ENCODE measurements around the gene CHD1L. TPM values are rescaled to one million over a fixed set of nuclear protein-coding genes. Genes with fewer than 3 reads are reported as not detected.
"Not testable (repeated sequence)": the region's sequence is repeated elsewhere in the genome, so short reads cannot be mapped to it uniquely, and the experiment has no call there.

The CHD1L gene
- total and polyA plus RNA-seq, 2 donors: 32.5 to 40.2 TPM

DNA sequence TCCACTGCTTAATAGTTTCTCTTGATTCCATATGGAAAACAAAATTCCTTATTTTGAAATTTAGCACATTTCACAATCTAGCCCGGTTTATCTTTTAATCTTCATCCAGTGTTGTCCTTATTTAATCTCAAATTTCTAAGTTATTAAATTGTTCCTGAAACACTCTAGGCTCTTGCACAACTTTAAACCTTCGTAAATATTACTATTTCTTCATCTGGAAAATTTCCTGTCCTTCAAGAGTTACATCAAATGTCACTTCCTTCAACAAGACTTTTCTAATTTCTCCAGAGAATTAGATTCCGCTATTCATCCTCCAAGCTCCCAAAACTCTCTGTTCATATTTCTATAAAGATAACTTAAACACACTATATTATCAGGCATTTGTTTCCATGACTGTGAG lies 23.9 kb upstream of the CHD1L start:
- H3K36me3 ChIP-seq (ENCODE audit: control insufficient read depth in 2 of 2, insufficient read depth in 2 of 2, low read length in 1 of 2): no peaks in the 10 kb centered on the region
- no peaks in the 10 kb centered on the region for H3K27me3 ChIP-seq (ENCODE audit: control insufficient read depth in 2 of 2, insufficient read depth in 1 of 2, low read length in 1 of 2)
- DNase-seq (ENCODE audit: low read depth in 6 of 9, low spot score in 9 of 9): no peak
- H3K4me1 ChIP-seq (ENCODE audit: control insufficient read depth in 2 of 2, insufficient read depth in 2 of 2, low read length in 2 of 2): no peaks in the 10 kb centered on the region
- WGBS: 64% methylated on average over 3 of the region's 3 CpGs
- H3K4me3 ChIP-seq (ENCODE audit: low read length in 2 of 2): no peak overlapping the region
- no peak overlapping the region for H3K27ac ChIP-seq (ENCODE audit: low read depth in 1 of 2, low read length in 1 of 2)
- no peaks in the 10 kb centered on the region for H3K9me3 ChIP-seq (ENCODE audit: control insufficient read depth in 2 of 2, insufficient read depth in 1 of 2, low read length in 1 of 2)

DNA sequence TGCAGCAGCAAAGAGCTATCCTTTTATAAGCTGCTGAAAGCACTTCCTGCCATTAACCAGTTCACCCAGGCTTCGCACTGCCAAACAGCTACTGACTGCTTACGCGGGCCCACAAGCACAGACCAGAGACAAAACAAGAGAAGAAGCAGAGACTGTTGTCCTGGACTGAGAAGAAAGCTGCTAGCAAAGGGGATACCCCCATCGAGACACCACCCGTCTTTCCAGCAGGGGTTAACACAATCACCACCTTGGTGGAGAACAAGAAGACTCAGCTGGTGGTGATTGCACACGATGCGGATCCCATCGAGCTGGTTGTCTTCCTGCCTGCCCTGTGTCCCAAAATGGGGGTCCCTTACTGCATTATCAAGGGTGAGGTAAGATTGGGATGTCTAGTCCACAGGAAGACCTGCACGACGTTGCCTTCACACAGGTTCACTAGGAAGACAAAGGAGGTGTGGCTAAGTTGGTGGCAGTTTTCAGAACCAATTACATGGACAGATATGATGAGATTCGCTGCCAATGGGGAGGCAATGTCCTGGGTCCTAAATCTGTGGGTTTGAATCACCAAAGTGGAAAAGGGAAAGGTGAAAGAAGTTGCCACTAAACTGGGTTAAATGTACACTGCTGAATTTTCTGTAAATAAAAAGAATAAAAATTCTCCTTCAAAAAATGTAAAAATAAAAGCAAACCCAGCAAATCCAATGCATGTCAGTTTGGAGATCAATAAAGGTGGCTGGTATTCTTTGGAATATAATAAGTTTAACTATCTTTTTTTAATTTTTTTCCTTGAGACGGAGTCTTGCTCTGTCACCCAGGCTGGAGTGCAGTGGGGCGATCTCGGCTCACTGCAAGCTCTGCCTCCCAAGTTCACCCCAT lies 18.5 kb upstream of the CHD1L start:
- WGBS: 91% methylated on average over 14 of the region's 14 CpGs
- Histone ChIP-seq H3K27me3 (ENCODE audit: control insufficient read depth in 2 of 2, insufficient read depth in 1 of 2, low read length in 1 of 2) (no peaks in the 10 kb centered on the region), H3K4me1 (ENCODE audit: control insufficient read depth in 2 of 2, insufficient read depth in 2 of 2, low read length in 2 of 2) (peaks cover 0 to 8% of the 10 kb centered on the region in 2 donors), H3K36me3 (ENCODE audit: control insufficient read depth in 2 of 2, insufficient read depth in 2 of 2, low read length in 1 of 2) (no peaks in the 10 kb centered on the region), H3K9me3 (ENCODE audit: control insufficient read depth in 2 of 2, insufficient read depth in 1 of 2, low read length in 1 of 2) (no peaks in the 10 kb centered on the region), H3K4me3 (ENCODE audit: low read length in 2 of 2) (no peak overlapping the region), H3K27ac (ENCODE audit: low read depth in 1 of 2, low read length in 1 of 2) (no peak overlapping the region)
- DNase-seq (ENCODE audit: low read depth in 6 of 9, low spot score in 9 of 9): no peak

DNA sequence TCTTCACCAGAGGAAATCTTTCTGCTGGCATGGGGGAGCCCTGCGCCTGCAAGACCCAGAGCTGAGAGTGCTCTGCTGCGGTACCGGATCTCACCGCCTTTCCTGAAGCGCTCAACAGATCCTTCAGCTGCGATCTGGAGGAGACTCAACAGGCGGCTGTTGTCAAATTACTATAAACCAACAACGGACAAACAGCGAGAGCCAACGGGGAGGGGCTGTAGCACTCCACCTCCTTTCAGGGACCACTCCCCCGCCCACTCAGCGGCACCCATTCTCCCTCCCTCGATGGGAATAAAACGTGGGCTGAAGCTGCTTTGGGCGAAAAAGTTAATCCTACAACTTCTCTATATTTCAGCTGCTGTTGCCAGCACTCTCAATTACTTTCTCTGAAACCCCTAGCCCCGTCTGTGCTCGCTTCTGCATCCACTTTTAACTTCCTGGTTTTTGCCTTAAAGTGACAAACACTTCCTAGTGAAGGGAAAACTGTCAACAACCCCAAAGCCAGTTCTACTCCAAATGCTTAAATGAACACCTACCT lies 17.2 kb upstream of the CHD1L start, which contains the start of gene FMO5:
Gene FMO5, minus strand, starts transcription at position 147 of the 538 bp plus-strand sequence. CDS start 310 bp downstream, outside the sequence.
- no peaks in the 10 kb centered on the region for H3K36me3 ChIP-seq (ENCODE audit: control insufficient read depth in 2 of 2, insufficient read depth in 2 of 2, low read length in 1 of 2)
- peak within 1 kb of the TSS; percentile 51 to 84 for H3K27ac ChIP-seq (ENCODE audit: low read depth in 1 of 2, low read length in 1 of 2)
- no peaks in the 10 kb centered on the region for H3K27me3 ChIP-seq (ENCODE audit: control insufficient read depth in 2 of 2, insufficient read depth in 1 of 2, low read length in 1 of 2)
- DNase-seq (ENCODE audit: low read depth in 6 of 9, low spot score in 9 of 9): peak in 7 of 9 donors; percentile 19 to 69 (median 40)
- whole genome bisulfite sequencing: under 1% methylated on average over 17 of the region's 17 CpGs
- peaks cover 0 to 8% of the 10 kb centered on the region in 2 donors for H3K4me1 ChIP-seq (ENCODE audit: control insufficient read depth in 2 of 2, insufficient read depth in 2 of 2, low read length in 2 of 2)
- peak within 1 kb of the TSS; percentile 68 to 78 for H3K4me3 ChIP-seq (ENCODE audit: low read length in 2 of 2)
- no peaks in the 10 kb centered on the region for H3K9me3 ChIP-seq (ENCODE audit: control insufficient read depth in 2 of 2, insufficient read depth in 1 of 2, low read length in 1 of 2)

DNA sequence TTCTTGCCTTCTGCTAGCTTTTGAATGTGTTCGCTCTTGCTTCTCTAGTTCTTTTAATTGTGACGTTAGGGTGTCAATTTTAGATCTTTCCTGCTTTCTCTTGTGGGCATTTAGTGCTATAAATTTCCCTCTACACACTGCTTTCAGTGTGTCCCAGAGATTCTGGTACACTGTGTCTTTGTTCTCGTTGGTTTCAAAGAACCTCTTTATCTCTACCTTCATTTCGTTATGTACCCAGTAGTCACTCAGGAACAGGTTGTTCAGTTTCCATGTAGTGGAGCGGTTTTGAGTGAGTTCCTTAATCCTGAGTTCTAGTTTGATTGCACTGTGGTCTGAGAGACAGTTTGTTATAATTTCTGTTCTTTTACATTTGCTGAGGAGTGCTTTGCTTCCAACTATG lies 11.5 kb upstream of the CHD1L start:
- WGBS: 96% methylated on average over 5 of the region's 5 CpGs
- H3K9me3 ChIP-seq (ENCODE audit: control insufficient read depth in 2 of 2, insufficient read depth in 1 of 2, low read length in 1 of 2); H3K27ac ChIP-seq (ENCODE audit: low read depth in 1 of 2, low read length in 1 of 2); DNase-seq (ENCODE audit: low read depth in 6 of 9, low spot score in 9 of 9); H3K36me3 ChIP-seq (ENCODE audit: control insufficient read depth in 2 of 2, insufficient read depth in 2 of 2, low read length in 1 of 2); H3K4me1 ChIP-seq (ENCODE audit: control insufficient read depth in 2 of 2, insufficient read depth in 2 of 2, low read length in 2 of 2); H3K4me3 ChIP-seq (ENCODE audit: low read length in 2 of 2); H3K27me3 ChIP-seq (ENCODE audit: control insufficient read depth in 2 of 2, insufficient read depth in 1 of 2, low read length in 1 of 2): not testable (repeated sequence)

DNA sequence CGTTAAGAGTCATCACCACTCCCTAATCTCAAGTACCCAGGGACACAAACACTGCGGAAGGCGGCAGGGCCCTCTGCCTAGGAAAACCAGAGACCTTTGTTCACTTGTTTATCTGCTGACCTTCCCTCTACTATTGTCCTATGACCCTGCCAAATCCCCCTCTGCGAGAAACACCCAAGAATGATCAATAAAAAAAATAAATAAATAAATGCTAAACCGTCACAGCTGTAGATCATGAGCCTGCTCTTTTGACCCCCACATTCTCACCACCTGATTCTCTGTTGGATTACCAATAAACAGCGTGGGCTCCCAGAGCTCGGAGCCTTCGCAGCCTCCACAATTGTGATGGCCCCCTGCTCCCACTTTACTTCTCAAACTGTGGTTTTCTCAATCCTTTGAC lies 8.6 kb upstream of the CHD1L start:
- not testable (repeated sequence) for DNase-seq (ENCODE audit: low read depth in 6 of 9, low spot score in 9 of 9); H3K4me3 ChIP-seq (ENCODE audit: low read length in 2 of 2); H3K36me3 ChIP-seq (ENCODE audit: control insufficient read depth in 2 of 2, insufficient read depth in 2 of 2, low read length in 1 of 2); H3K27ac ChIP-seq (ENCODE audit: low read depth in 1 of 2, low read length in 1 of 2); H3K27me3 ChIP-seq (ENCODE audit: control insufficient read depth in 2 of 2, insufficient read depth in 1 of 2, low read length in 1 of 2); H3K4me1 ChIP-seq (ENCODE audit: control insufficient read depth in 2 of 2, insufficient read depth in 2 of 2, low read length in 2 of 2)
- 98% methylated on average over 8 of the region's 8 CpGs for WGBS
- H3K9me3 ChIP-seq (ENCODE audit: control insufficient read depth in 2 of 2, insufficient read depth in 1 of 2, low read length in 1 of 2): peaks cover 2 to 18% of the 10 kb centered on the region in 2 donors

DNA sequence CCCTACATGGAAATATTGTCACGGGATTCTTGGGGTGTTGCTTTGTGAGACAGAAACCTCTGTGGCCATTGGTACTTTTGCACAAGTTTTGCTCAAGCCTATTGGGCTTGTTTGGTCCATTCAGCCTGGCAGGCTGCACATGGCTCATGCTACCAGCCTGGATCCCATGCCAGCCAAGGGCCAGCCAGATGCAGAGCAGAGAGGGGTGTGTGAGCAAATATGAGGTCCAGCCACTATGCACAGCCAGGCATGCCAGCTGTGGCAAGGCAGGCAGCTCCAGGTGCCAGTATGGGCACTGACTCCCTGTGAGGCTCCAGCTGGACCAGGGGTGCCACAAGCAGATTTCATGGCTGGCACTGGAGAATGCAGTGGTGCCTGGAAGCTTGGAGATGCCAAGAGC lies 6.7 kb upstream of the CHD1L start:
- WGBS: 95% methylated on average over 1 of the region's 1 CpG
- Histone ChIP-seq H3K27ac (ENCODE audit: low read depth in 1 of 2, low read length in 1 of 2) (no peak overlapping the region), H3K36me3 (ENCODE audit: control insufficient read depth in 2 of 2, insufficient read depth in 2 of 2, low read length in 1 of 2) (no peaks in the 10 kb centered on the region), H3K4me1 (ENCODE audit: control insufficient read depth in 2 of 2, insufficient read depth in 2 of 2, low read length in 2 of 2) (no peaks in the 10 kb centered on the region), H3K9me3 (ENCODE audit: control insufficient read depth in 2 of 2, insufficient read depth in 1 of 2, low read length in 1 of 2) (peaks cover 2 to 18% of the 10 kb centered on the region in 2 donors), H3K27me3 (ENCODE audit: control insufficient read depth in 2 of 2, insufficient read depth in 1 of 2, low read length in 1 of 2) (peaks cover 0 to 2% of the 10 kb centered on the region in 2 donors), H3K4me3 (ENCODE audit: low read length in 2 of 2) (no peak overlapping the region)
- no peak for DNase-seq (ENCODE audit: low read depth in 6 of 9, low spot score in 9 of 9)

DNA sequence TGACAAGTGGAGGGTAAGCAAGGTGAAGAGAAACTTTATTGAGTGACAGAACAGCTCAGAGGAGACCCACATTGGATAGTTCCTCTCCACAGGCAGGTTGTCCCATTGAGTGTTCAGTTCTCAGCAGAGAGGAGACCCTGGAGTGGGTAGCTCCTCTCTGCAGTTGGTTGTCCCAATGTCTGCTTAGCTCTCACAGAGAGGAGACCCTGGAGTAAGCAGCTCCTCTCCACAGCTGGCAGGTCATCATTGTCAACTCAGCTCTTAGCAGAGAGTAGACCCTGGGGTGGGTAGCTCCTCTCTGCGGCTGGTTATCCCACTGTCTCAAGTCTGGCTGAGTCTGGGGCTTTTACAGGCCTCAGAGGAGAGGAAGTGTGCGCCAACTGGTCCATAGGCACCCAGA lies 6.0 kb upstream of the CHD1L start:
- peaks cover 2 to 18% of the 10 kb centered on the region in 2 donors for H3K9me3 ChIP-seq (ENCODE audit: control insufficient read depth in 2 of 2, insufficient read depth in 1 of 2, low read length in 1 of 2)
- no peak overlapping the region for H3K27ac ChIP-seq (ENCODE audit: low read depth in 1 of 2, low read length in 1 of 2)
- H3K4me3 ChIP-seq (ENCODE audit: low read length in 2 of 2): no peak overlapping the region
- H3K27me3 ChIP-seq (ENCODE audit: control insufficient read depth in 2 of 2, insufficient read depth in 1 of 2, low read length in 1 of 2): peaks cover 0 to 2% of the 10 kb centered on the region in 2 donors
- WGBS: 50% methylated on average over 2 of the region's 2 CpGs
- no peaks in the 10 kb centered on the region for H3K36me3 ChIP-seq (ENCODE audit: control insufficient read depth in 2 of 2, insufficient read depth in 2 of 2, low read length in 1 of 2)
- H3K4me1 ChIP-seq (ENCODE audit: control insufficient read depth in 2 of 2, insufficient read depth in 2 of 2, low read length in 2 of 2): no peaks in the 10 kb centered on the region
- DNase-seq (ENCODE audit: low read depth in 6 of 9, low spot score in 9 of 9): no peak

DNA sequence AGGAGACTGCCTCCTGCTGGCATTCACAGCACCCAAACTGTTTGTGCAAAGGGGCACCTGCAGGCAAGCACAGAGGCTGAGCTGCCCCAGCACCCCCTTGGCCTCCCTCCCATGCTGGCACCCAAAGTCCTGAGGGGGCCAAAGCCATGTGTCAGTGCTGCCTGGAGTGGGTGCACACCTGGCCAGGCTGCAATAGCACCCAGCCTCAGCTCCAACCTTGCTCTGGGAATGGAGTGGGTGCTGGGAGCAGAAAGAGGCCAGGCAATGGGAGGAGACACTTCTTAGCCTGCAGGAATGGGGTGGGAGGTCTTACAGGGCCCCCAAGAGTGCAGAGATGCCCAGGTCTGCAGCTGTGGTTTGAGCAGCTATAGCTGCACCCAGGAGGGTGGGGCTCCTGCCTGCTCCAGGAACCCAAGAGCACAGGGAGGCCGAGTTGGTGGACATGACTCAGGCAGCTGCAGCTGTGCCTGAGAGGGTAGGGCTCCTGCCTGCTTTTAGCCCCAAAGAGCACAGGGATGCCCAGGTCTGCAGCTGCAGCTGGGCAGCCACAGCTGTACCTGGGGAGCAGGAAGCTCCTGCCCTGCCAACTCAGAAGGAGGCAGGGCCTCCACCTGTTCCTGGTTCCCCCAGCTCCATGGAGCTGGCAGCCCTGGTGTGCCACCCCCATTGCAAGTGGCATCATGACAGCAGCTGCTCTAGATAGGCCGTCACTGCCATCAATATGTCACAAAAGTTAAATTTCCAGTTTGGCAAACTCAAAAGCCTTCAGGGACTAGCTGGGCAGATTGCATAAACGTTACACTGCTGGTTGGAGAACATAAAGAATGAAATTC lies 5.3 kb upstream of the CHD1L start:
- Histone ChIP-seq H3K36me3 (ENCODE audit: control insufficient read depth in 2 of 2, insufficient read depth in 2 of 2, low read length in 1 of 2) (no peaks in the 10 kb centered on the region), H3K27ac (ENCODE audit: low read depth in 1 of 2, low read length in 1 of 2) (no peak overlapping the region), H3K4me1 (ENCODE audit: control insufficient read depth in 2 of 2, insufficient read depth in 2 of 2, low read length in 2 of 2) (peaks cover 0 to 1% of the 10 kb centered on the region in 2 donors), H3K4me3 (ENCODE audit: low read length in 2 of 2) (no peak overlapping the region), H3K27me3 (ENCODE audit: control insufficient read depth in 2 of 2, insufficient read depth in 1 of 2, low read length in 1 of 2) (peaks cover 0 to 2% of the 10 kb centered on the region in 2 donors), H3K9me3 (ENCODE audit: control insufficient read depth in 2 of 2, insufficient read depth in 1 of 2, low read length in 1 of 2) (peaks cover 2 to 18% of the 10 kb centered on the region in 2 donors)
- no peak for DNase-seq (ENCODE audit: low read depth in 6 of 9, low spot score in 9 of 9)
- WGBS: 77% methylated on average over 3 of the region's 3 CpGs

Measured in thymus (tissue), 11 donors.